NCI-H2196 (cell line): ENCODE measurements around the gene GLT6D1.
A peak's percentile ranks its signal among the peaks of the same experiment; 100 is the strongest.

Experiments
- DNase-seq: peaks from one replicate; lab custom pipeline; 2025; ENCODE audit not compliant: unreplicated experiment; lab: John Stamatoyannopoulos, UW

Gene GLT6D1

DNA sequence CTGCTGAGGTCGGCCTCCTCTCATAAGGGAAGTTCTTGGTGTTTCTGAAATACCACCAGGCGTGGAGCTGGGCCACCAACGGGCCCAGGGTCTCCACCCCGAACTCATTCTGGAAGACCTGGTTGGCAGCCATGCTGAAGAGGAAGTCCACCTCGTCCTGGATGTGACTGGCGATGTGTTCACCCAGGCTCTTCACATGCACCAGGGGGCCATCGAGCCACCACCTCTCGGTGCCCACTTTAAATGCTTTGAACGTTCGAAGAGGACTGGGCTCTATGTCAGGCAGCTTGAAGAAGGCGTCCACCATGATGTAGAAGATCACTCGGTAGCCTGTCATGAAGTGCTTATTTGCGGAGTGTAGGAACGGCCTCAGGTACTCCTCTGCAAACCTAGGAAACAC, 15.1 kb downstream of the GLT6D1 start:
- DNase-seq = no peak

DNA sequence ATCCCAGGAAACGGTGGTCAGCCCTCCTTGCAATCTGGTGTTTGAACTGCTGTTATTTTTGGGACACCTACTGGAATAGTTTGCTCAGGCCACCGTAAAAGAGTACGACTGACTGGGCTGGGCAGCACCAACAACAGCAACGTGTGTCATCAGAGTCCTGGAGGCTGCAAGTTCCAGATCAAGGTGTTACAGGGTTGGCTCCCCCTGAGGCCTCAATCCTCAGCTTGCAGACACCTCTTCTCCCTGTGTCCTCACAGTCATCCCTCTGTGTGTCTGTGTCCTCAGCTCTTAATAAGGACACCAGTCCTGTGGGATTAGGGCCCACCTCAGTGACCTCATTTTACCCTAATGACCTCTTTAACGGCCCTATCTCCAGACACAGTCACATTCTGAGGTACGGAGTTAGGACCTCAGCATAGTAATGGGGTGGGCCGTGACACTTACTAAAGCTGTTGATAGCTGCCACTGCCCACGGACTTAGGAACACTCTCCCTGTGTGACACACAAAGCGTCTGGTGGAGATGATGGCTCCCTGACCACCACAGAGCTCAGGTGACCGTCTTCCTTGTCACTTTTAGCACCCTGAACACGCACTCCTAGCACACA, 16.8 kb downstream of the GLT6D1 start:
- no peak for DNase-seq

DNA sequence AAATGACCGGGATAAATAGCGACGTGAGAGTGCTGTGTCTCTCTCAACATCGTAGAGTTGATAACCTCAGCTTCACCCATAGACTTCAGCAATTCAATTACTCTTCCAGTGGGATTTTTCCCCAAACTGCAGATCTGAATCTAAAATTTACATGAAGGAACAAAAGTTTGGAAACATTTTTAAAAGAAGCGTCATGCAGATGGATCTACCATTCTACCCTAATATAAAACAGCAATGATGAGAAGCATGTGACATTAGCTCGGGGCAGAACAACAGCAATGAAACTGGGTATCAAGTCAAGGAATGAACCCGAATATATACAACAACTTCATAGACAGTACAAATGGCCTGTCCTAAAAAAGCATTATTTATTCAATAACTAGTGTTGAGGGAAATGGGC, 18.8 kb downstream of the GLT6D1 start:
- no peak for DNase-seq

DNA sequence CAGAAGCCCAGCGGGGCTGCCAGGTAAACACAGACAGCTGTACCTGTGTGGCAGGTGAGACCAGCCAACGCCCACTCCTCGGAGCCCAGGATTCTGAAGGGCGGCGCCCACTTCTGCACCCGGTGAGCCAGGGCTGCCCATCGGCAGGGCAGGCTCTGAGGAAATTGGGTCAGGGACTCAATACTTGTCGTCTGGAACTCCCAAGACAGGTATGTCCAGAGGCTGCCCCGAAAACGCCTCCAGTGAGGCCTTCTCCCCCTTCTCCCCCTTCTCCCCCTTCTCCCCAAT, 19.8 kb downstream of the GLT6D1 start:
- DNase-seq = no peak

DNA sequence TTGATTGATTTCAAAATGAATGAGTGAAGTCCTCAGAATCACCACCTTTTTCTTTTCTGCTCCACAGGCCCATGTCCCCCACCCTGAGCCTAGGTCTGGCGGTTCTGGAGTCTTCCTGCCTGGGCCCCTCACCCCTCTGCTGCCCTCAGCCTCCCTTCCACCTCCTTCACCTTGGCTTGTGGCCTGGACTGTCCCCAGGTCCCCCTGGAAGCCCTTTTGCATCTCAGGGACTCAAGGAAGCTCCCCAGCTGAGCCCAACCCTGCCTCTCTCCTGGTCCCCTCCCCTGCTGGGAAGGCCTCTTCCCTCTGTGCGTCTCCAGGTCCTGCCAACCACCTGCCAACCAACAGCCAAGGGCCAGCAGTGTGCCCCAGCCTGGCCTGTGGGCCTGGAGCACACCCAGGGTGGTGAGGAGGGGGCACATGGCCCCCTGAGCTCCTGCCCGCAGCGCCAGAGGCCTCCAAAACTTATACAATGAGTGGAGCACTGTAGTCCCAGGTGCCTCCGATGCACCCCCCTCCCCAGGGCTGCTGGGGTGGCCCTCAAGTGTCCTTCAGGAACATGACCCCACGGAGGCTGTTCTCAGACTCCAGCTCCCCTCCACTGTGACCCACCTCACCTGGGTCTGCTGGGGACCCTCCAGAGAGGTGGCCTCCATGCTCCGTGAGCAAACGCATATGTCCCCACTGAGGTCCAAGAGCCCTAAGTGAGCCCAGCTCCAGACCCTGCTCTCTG, 20.3 kb downstream of the GLT6D1 start:
- no peak for DNase-seq

DNA sequence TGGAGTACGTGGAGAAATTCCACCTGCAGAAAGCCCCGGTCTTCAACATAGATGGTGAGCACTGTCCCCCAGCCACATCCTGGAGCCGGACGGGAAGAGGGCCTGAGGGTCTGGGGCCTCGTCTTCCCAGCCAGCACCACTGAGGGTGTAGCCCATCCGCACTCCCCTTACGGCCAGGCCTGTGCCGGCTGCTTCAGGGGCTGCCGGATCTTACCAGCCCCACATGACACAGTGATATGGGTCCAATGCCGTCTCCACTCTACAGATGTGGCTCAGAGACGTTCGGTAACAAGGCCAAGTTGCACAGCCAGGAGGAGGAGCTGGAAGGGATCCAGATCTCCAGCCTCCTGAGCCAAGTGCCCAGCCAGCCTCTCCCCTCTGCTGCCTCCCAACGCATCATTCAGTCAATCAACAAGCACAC, 21.3 kb downstream of the GLT6D1 start:
- DNase-seq = no peak

DNA sequence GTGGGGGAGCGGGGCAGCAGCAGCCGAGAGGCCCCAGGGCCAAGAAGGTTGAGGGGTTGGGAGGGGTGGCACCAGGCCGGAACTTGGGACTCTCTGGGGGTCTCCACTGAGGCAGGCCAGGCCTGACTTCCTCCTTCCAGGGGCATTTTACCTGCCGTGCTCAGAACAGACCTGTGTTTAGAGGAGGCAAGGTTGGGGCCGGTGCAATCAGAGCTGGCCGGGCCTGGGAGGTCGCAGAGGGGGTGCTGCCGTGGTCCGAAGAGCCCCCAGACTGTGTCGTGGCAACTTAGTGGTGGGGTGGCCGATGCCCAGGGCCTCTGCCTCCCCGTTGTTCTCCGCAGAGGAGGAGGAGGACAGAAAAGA, 21.8 kb downstream of the GLT6D1 start:
- no peak for DNase-seq

DNA sequence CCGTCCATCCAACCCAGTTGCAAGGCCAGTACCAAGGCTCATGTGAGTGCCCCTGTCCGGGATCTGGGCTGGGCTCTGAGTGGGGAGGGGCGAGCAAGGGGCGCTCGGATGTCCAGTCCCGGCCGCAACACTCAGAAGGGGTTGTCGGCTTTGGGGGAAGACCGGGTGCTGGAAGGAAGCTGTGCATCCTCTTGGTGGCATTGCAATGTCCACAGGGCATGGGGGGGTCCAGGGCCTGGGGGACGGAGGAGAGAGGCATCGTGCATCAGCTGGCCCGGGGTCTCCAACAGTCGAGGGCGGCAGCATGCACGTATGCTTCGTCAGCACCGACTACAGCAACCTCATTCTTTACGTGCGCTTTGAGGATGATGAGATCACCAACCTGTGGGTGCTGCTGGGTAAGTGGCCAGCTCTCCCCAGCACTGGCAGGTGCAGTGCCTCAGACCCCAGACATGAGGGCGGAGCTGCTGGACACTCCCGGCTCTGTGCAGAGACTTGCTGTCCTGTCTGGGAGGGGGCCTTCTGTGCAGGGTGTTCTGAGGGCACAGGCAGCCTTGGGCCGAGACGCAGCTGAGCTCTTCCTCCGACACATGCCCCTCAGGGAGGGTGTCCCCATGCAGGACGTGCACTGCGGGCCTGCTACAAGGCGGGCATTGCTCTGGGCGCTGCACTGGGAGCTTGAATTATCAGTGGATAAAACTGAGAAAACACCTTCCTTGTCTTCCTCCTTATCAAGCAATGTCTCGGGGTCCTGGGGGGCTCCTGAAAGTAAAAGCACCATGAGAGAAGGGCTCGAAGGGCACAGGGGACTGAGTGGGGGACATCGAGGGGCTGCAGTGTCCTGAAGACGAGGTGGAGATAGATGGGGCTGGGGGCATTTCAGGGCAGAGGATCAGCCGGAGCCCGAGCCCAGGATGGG, 22.5 kb downstream of the GLT6D1 start:
- peak; percentile 13 for DNase-seq

DNA sequence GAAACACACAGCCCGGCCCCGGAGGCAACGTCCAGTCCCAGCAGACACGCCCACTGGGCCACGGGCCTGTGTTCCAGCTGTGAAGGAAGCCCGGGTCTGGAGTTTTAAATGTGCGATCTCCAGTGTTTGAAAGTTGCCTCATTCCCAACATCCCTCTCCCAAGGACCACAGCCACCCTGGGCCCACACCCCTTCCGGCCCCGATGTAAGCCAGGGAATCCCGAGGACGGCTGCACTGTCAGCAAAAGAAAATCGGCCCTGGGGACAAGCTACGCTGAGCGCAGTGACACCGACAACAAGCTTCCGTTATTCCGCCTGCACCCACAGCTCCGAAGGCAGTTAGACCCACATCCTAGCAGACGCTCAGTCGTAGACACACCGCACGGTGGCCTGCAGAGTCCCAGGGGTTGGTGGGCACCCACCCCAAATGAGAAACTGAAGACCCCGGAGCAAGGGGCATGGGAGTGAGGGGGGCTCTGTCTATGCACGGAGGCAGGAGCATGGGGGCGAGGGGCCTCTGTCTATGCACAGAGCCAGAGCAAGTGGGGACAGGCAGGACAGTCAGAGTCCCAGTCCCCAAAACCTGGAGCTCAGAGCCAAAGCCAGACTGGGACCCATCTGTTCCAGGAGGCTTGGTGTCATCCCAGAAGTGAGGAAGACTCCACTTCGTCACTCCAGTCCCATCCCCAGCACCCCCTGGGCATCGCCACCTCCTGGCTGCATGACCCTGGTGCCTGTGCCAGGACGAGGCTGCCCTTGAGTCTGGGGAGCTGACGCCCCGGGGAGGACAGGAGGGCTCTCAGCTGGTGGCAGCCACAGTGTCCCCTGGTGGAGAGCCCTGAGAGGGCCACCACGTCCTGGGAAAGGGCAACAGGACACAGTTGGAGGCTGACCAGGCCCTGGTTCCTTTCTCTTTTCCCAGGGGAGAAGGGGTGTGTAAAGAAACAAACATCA, 23.4 kb downstream of the GLT6D1 start:
- DNase-seq = no peak

DNA sequence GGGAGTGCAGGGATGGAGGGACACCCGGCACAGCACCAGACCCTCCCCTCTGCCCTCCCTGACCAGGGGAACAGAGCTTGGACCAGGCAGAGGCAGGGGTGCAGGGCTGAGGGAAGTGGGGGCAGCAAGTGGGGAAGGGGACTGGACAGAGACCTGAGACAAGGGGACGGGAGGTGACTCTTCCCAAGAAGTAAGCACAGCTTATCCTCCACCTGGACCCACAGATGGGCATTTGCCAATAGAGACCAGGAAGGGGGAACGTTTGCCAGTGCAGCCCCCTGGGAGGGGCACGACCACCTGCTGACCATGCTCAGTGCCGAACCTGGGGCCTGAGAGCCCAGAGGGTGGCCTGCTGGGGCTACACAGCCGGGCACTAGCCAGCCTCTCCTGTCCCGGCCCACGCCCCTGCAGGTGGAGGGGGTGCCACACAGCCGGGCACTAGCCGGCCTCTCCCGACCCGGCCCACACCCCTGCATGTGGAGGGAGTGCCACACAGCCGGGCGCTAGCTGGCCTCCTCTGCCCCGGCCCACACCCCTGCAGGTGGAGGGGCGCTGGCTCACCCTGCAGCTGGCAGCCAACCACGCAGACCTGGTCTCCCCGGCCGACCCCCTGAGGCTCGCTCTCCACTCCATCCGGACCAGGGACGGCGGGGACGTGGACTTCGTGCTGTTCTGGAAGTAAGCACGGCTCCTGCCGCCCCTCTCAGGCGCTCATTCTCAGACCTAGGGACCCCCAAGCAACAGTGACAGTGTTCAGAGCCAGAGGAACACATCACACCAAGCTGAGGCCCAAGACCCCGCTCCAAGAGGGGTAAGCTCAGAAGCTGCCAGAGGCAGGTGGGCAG, 24.3 kb downstream of the GLT6D1 start:
- DNase-seq = no peak

DNA sequence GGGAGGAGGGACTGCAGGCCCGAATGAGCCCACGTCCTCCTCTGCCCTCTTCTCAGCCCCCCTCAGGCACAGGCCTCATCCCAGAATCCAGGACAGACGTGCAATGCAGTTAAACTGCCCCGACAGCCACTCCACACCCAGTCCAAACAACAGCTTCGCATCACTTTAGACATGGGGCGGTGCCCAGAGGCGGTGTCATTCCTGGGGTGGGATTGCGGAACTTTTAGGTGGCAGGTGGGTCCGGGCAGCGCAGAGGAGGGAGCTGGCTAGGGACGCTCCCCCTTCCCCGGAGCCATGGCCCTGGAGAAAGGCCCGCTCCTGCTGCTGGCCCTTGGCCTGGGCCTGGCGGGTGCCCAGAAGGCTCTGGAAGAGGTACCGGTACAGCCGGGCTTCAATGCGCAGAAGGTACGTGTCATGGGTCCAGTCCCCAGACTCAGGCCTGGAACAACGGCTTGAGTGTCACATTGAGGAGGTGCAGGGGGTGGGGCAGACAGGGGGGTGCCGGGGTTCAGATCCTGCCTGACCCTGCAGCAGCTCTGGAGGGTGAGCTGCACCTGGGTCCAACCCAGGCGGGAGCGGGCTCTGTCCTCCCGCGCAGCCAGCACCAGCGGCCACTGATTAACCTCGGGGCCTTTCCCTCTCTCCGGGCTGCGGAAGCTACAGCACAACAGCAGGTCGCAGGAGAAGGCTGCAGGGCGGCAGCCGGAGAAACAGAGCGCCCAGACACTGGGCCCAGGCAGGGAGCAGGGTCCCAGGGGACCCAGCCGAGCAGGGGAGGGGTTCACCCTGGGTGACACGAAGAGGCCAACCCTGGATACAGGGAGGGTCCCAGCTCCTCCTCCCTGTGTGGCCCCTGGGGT, 25.2 kb downstream of the GLT6D1 start:
- DNase-seq = no peak

DNA sequence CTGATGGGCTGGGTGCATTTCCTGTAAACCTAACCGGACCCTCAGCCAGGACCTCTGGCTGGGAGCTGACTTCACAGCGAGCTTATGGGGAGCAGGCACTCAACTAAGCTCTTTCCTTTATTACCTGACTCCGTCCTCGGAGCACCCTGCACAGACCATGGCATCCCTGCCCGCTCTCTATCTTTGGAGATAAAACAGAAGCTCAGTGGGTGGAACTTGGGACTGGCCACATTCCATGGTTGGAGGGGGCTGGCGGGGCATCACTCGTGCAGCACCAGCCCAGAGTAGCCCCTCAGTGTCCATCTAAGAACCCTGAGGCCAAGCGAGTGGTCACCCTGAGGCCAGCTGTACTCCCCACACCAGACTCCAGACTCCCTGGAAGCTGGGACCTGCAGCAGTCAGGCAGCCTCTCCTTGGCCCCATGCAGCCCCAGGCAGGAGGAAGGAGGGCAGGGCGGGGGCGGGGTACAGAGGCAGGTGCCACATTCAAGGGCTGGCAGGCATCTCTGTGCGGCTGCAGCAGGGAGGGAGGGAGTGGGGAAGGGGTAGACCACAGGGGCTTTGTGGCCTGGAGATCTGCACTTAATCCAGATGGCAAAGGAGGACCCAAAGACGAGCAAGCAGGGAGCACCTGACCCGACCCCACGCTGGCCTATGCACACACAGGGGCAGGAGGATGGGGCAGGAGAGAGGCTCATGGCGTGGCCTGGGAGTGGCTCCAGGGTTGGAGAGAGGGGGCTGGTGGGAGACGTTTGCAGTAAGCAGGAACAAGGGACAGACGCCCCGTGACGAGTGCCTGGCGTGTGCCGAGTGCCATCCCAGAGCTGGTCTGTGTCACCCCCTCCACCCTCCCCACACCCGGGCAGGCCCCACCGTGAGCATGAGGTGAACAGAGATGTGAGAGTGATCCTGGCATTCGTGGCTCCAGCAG, 26.1 kb downstream of the GLT6D1 start:
- no peak for DNase-seq

DNA sequence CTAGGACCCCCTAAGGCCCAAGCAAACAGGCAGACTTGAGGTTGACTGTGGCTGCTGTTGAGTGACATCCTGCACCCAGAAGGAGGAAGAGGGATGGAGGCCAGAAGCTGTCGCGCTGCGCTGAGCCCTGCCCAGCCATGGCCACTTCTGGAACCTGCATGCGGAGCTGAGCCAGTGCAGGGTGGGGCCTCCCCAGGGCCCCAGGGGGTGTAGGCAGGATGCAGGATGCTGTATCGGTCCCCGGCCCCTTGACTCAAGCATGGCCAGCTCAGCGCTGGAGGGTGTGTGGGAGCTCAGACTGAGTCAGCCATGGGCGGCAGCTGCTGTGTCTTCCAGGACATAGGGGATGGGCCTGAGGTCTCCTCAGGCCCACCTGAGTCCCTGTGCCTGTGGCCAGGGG, 26.9 kb downstream of the GLT6D1 start:
- DNase-seq = no peak

DNA sequence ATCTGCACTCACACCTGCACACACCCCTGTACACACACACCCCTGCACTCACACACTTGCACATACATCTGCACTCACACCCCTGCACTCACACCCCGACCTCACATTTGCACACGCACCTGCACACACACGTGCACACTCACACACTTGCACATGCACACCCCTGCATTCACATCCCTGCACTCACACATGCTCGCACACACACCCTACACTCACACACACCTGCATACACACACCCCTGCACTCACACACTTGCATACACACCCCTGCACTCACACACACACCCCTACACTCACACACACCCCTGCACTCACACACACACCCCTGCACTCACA, 27.5 kb downstream of the GLT6D1 start:
- no peak for DNase-seq

DNA sequence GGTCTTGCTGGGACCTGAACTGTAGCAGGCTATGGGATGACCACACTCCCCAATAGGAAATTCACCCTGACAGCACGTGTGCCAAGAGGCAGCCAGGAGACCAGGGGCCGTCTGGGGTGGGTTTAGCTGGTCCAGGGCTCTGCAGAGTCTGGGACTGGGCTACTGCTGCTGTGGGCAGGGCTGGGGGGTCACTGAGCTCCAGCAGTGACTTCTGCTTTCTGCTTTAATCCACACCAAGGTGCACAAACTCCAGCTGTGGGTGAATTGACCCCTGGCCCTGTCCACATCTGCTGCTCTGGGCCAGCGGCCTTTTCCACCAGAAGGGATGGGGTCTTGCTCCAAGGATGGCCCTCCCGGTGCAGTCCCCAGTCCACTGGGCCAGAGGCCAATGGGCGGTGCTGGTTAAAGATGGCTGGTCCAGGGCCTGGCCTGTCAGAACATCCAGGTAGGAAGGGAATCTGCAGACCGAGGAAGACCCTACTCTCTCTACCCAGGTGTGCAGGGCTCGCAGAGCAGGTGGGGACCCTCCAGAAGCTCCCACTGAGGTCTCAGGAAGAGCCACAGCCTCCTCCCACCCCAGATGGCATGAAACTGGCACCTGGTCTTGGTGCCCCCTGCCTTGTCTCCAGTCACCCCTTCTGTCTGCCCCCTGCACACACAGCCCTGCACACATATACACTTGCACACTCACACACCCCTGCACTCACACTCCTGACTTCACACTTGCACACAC, 28.0 kb downstream of the GLT6D1 start:
- DNase-seq = no peak

DNA sequence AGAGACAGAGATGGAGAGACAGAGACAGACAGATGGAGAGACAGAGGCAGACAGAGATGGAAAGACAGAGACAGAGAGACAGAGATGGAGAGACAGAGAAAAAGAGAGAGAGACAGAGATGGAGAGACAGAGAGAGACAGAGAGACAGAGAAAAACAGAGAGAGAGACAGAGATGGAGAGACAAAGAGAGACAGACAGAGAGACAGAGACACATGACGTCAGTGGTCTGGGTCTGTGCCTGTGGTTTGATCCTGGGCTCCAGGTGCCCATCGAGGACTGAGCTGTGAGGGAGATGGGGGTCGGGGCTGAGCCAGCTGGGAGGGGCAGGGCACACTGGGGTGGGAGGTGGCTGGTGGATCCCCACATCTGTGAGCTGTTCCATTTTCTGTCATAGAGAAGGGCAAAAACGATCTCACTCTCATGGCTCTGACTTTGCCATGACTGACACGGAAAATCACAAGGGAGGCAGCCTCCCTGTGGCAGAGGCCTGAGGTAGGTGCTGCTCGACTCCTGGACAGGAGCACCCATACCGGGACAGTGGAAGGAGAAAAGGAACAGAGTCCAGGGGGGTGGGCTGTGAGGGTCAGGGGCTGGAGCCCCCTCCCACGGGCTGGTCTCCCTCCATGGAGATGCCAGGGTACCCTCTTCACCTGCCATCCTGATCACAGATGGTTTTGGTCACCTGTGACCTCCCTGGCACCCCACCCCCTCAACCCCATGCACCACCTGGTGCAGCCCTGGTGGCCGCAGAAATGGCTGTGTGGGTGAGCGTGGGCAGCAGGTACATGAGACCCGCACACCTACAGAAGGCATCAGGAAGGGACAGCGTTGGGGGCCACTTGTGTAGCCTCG, 28.8 kb downstream of the GLT6D1 start:
- DNase-seq = no peak
